NT2/D1 (cell line): ENCODE data around the gene GSTCD.

Experiments
- DNase-seq: peaks from one replicate; pipeline ENCODE4 v3.0.0-alpha.2; 2011; ENCODE audit warnings: low read depth, low spot score
- H3K27me3 ChIP-seq: 2 replicates; pipeline ENCODE4 v1.6.0; 2011; ENCODE audit warnings: mild to moderate bottlenecking; ENCODE audit not compliant: insufficient read length, insufficient read depth
- H3K36me3 ChIP-seq: 2 replicates; pipeline ENCODE4 v1.6.1; 2011; ENCODE audit warnings: mild to moderate bottlenecking, low read length, mixed read lengths; ENCODE audit not compliant: insufficient read depth, insufficient read length
- H3K4me1 ChIP-seq: 2 replicates; pipeline ENCODE4 v1.5.1; 2011; ENCODE audit not compliant: insufficient read depth, insufficient read length
- H3K4me3 ChIP-seq: 2 replicates; pipeline ENCODE4 v1.5.1; 2011; ENCODE audit warnings: low read depth; ENCODE audit not compliant: insufficient read length
- H3K9ac ChIP-seq: 2 replicates; pipeline ENCODE4 v1.6.0; 2011; ENCODE audit warnings: low read depth; ENCODE audit not compliant: insufficient read length
- H3K9me3 ChIP-seq: 2 replicates; pipeline ENCODE4 v1.5.1; 2011; ENCODE audit warnings: mild to moderate bottlenecking, low read length; ENCODE audit not compliant: insufficient read depth
- SUZ12 ChIP-seq: IDR thresholded peaks from 2 replicates; pipeline ENCODE4 v1.6.1; 2011; ENCODE audit not compliant: insufficient read length, insufficient read depth; ENCODE audit errors: extremely low read depth
- YY1 ChIP-seq: IDR thresholded peaks from 2 replicates; pipeline ENCODE4 v1.6.1; 2011; ENCODE audit not compliant: insufficient read length, insufficient read depth
- ZNF274 ChIP-seq: IDR thresholded peaks from 2 replicates; pipeline ENCODE4 v1.6.1; 2011; ENCODE audit warnings: mild to moderate bottlenecking, low read depth, low read length

The GSTCD gene

GRCh38 chr4:105858466-105859040 lies 150.0 kb downstream of the GSTCD start:
- DNase-seq = no peak
- H3K36me3 ChIP-seq = no peaks in the 10 kb centered on the region
- H3K27me3 ChIP-seq = no peaks in the 10 kb centered on the region
- peaks cover 13% of the 10 kb centered on the region for H3K9me3 ChIP-seq
- H3K9ac ChIP-seq = no peak overlapping the region
- H3K4me3 ChIP-seq = no peak overlapping the region
- TF ChIP-seq ZNF274 (no peak), YY1 (no peak), SUZ12 (no peak)
- no peaks in the 10 kb centered on the region for H3K4me1 ChIP-seq

GRCh38 chr4:105859233-105859632 lies 150.6 kb downstream of the GSTCD start:
- TF ChIP-seq YY1 (no peak), ZNF274 (no peak), SUZ12 (no peak)
- no peak overlapping the region for H3K9ac ChIP-seq
- H3K27me3 ChIP-seq = no peaks in the 10 kb centered on the region
- peaks cover 13% of the 10 kb centered on the region for H3K9me3 ChIP-seq
- H3K4me3 ChIP-seq = no peak overlapping the region
- no peak for DNase-seq
- no peaks in the 10 kb centered on the region for H3K36me3 ChIP-seq
- H3K4me1 ChIP-seq = no peaks in the 10 kb centered on the region

- DNase-seq = no peak
Measured at GRCh38 chr4:105870963-105871362, 162.4 kb downstream of the GSTCD start.

GRCh38 chr4:105871997-105872396 lies 163.4 kb downstream of the GSTCD start:
- Histone ChIP-seq H3K9me3 (no peaks in the 10 kb centered on the region), H3K27me3 (no peaks in the 10 kb centered on the region), H3K4me3 (no peak overlapping the region), H3K9ac (no peak overlapping the region), H3K36me3 (no peaks in the 10 kb centered on the region), H3K4me1 (no peaks in the 10 kb centered on the region)
- TF ChIP-seq SUZ12 = no peak
- no peak for TF ChIP-seq ZNF274
- no peak for TF ChIP-seq YY1
- DNase-seq = no peak

More at GRCh38 chr4:105870963-105871362, 162.4 kb downstream of the GSTCD start:
- H3K9me3 ChIP-seq = no peaks in the 10 kb centered on the region
- no peak overlapping the region for H3K4me3 ChIP-seq
- H3K27me3 ChIP-seq = no peaks in the 10 kb centered on the region
- H3K4me1 ChIP-seq = no peaks in the 10 kb centered on the region
- no peaks in the 10 kb centered on the region for H3K36me3 ChIP-seq
- no peak overlapping the region for H3K9ac ChIP-seq
- TF ChIP-seq ZNF274 = no peak
- no peak for TF ChIP-seq SUZ12
- TF ChIP-seq YY1 = no peak

- H3K36me3 ChIP-seq = no peaks in the 10 kb centered on the region
- no peak for DNase-seq
- no peaks in the 10 kb centered on the region for H3K4me1 ChIP-seq
- H3K4me3 ChIP-seq = no peak overlapping the region
- H3K9me3 ChIP-seq = no peaks in the 10 kb centered on the region; the same call in 1 of the 2 replicates
- H3K9ac ChIP-seq = no peak overlapping the region
- TF ChIP-seq SUZ12 (no peak), YY1 (no peak), ZNF274 (no peak)
- H3K27me3 ChIP-seq = no peaks in the 10 kb centered on the region
Measured at GRCh38 chr4:105875233-105875632, 166.6 kb downstream of the GSTCD start.

GRCh38 chr4:105878668-105879067 lies 170.1 kb downstream of the GSTCD start:
- H3K9me3 ChIP-seq = no peaks in the 10 kb centered on the region; the same call in 1 of the 2 replicates

GRCh38 chr4:105887508-105887907 lies 178.9 kb downstream of the GSTCD start:
- no peak for DNase-seq
- no peaks in the 10 kb centered on the region for H3K4me1 ChIP-seq
- H3K36me3 ChIP-seq = no peaks in the 10 kb centered on the region
- no peaks in the 10 kb centered on the region for H3K9me3 ChIP-seq
- H3K4me3 ChIP-seq = no peak overlapping the region
- H3K27me3 ChIP-seq = peaks cover 5% of the 10 kb centered on the region
- no peak overlapping the region for H3K9ac ChIP-seq
- TF ChIP-seq YY1 = no peak
- TF ChIP-seq SUZ12 = no peak
- no peak for TF ChIP-seq ZNF274

More at GRCh38 chr4:105878668-105879067, 170.1 kb downstream of the GSTCD start:
- no peak for DNase-seq
- no peaks in the 10 kb centered on the region for H3K4me1 ChIP-seq
- no peaks in the 10 kb centered on the region for H3K27me3 ChIP-seq
- H3K36me3 ChIP-seq = no peaks in the 10 kb centered on the region
- H3K4me3 ChIP-seq = no peak overlapping the region
- TF ChIP-seq ZNF274 = no peak
- no peak for TF ChIP-seq YY1
- TF ChIP-seq SUZ12 = no peak
- H3K9ac ChIP-seq = no peak overlapping the region
